GM19328 (cell line): ENCODE results near the gene LILRB5.
"Not testable (repeated sequence)": the region's sequence is repeated elsewhere in the genome, so short reads cannot be mapped to it uniquely, and the experiment has no call there.

Source experiments
- ATAC-seq: cut with Tn5 transposase; IDR thresholded peaks from one replicate; pipeline ENCODE4 v1.9.1; 2021; ENCODE audit warnings: mild to moderate bottlenecking, moderate library complexity; ENCODE audit not compliant: unreplicated experiment

LILRB5 gene

GRCh38 chr19:54257116-54257480 is at the start of gene LILRB5:
Gene LILRB5, minus strand, starts transcription at chr19:54257273. Its CDS starts 80 bp downstream, at chr19:54257193.
- ATAC-seq: no peak

GRCh38 chr19:54305141-54305540 is 48.1 kb upstream of the LILRB5 start:
- ATAC-seq: no peak

DNA sequence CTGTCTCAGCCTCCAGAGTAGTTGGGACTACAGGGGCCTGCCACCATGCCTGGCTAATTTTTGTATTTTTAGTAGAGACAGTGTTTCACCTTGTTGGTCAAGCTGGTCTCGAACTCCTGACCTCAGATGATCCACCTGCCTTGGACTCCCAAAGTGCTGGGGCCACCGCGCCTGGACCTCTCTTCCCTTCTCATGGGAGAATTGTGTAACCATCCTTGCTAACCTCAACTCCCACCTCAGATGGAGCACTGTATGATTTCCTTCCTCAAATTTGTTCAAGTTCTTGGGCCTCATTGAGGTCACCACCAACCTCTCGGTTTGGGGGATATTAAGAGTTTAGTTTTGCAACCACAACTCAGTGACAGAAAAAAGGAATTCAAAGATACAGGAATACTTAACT is 45.2 kb upstream of the LILRB5 start:
- no peak for ATAC-seq

DNA sequence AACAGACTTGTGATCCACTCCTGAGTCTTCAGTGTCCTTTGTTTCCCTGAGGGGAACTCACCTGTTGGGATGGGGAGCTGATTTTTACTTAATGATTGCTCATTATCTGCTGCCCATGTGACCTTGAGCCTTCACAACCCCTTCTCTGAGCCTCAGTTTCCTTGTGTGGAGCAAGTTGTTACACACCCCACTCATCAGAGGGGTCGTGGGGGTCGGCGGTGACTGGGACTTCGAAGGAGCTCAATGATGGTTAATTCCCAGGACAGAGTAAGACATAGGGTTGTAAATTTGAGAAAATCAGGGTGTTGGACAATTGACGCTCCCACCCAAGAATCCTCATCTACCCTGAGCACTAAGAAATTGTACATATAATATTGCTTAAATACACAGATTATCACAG is 42.4 kb upstream of the LILRB5 start:
- ATAC-seq: no peak

DNA sequence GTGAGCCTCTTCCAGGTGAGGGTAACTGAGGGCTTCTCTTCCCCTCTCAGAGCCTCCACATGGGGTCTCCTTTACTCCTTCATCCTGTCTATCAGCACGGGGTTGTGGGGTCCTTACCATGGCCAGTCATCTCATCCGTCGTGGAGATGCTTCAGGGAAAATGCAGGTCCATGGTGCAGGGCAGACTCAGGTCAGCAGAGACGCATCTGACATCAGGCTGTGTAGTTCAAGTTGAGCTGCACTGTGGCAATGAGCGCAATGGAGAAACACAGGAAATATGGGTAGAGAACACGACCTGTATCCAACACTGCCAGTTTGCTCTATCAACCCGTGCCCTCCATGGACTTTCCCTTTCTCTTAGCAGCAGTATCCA is 42.0 kb upstream of the LILRB5 start:
- no peak for ATAC-seq

- ATAC-seq: no peak
Measured at GRCh38 chr19:54298357-54299125, 41.5 kb upstream of the LILRB5 start.

- ATAC-seq: no peak
Measured at GRCh38 chr19:54297759-54298305, 40.8 kb upstream of the LILRB5 start.

- no peak for ATAC-seq
Measured at GRCh38 chr19:54294539-54294938, 37.5 kb upstream of the LILRB5 start.

- ATAC-seq: not testable (repeated sequence)
Measured at GRCh38 chr19:54289160-54289559, 32.1 kb upstream of the LILRB5 start.

- no peak for ATAC-seq
Measured at GRCh38 chr19:54287456-54287855, 30.4 kb upstream of the LILRB5 start.

- not testable (repeated sequence) for ATAC-seq
Measured at GRCh38 chr19:54286283-54286682, 29.2 kb upstream of the LILRB5 start.

GRCh38 chr19:54285427-54286056 is 28.5 kb upstream of the LILRB5 start:
- not testable (repeated sequence) for ATAC-seq

DNA sequence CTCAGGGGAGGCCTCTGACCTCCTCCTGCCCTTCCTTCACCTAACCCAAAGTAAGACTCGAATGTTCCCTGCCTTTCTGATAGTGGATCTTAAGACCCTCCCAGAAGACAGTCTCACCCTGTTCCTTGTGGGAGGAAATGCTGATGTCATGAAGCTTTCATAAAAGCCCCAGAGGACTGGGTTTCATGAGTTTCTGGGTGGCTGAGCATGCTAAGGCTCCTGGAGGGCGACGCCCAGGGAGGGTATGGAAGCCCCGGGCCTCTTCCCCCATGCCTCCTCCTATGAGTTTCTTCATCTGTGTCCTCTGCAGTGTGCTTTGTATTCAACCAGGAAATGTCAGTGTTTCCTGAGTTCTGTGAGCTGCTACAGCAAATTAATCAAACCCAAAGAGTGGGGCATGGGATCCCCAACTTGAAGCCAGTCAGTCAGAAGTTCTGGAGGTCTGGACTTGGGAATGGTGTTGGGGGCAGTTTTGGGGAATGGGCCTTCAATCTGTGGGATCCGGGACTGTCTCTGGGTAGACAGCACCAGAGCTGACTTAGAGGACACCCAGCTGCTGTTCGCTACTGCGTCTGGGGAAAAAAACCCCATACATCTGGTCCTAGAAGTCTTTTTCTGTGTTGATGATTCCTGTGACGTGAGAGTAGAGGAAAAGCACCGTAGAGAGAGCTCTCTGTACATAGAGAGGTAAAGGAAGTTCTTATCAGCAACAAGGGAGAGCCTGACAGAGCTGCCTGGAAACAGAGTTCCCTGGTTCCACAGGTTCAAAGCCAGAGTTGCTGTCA is 25.8 kb upstream of the LILRB5 start:
- no peak for ATAC-seq

- not testable (repeated sequence) for ATAC-seq
Measured at GRCh38 chr19:54281729-54282075, 24.6 kb upstream of the LILRB5 start.

GRCh38 chr19:54281007-54281728 is 24.1 kb upstream of the LILRB5 start, which contains the start of gene LILRB2:
Gene LILRB2, minus strand, starts transcription at chr19:54281110. Its CDS starts 614 bp downstream, at chr19:54280496.
- ATAC-seq: no peak

- not testable (repeated sequence) for ATAC-seq
Measured at GRCh38 chr19:54280441-54280840, 23.4 kb upstream of the LILRB5 start.

GRCh38 chr19:54280025-54280424 is 23.0 kb upstream of the LILRB5 start:
- ATAC-seq: not testable (repeated sequence)

- no peak for ATAC-seq
Measured at GRCh38 chr19:54279406-54279962, 22.4 kb upstream of the LILRB5 start.

- ATAC-seq: not testable (repeated sequence)
Measured at GRCh38 chr19:54278571-54279195, 21.6 kb upstream of the LILRB5 start.

- not testable (repeated sequence) for ATAC-seq
Measured at GRCh38 chr19:54278056-54278455, 21.0 kb upstream of the LILRB5 start.
